ENCODE data around the gene ROCK2.

DNA sequence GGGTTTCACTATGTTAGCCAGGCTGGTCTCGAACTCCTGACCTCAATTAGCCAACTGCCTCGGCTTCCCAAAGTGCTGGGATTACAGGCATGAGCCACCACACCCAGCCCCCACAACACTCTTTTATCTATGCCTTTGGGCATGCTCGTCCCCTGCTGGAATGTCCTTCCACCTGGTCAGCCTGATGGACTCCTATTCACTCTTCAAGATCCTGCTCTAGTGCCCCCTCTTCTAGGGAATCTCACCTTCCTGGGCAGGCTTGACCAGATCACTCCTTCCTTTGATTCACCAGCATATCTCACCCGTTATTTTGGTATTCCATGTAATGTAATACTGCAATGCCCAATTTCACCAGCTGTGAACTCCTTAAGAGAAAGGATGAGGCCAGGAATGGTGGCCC, 203.1 kb downstream of the ROCK2 start:
- TF ChIP-seq POLR2A (IDR thresholded peaks at IDR 0.05; ENCODE audit: low read length) (no peak), GATA1 (IDR thresholded peaks at IDR 0.05; ENCODE audit: low read depth, low read length) (no peak)
